SK-N-SH treated with all-trans-retinoic acid at 6 μM for 48 hours (cell line): ENCODE results near the gene ALK.

Experiments used
- ATAC-seq: fragments of 200-7000 bp; cut with Tn5 transposase; 3 replicates; pipeline ENCODE4 v1.9.1; 2020; ENCODE audit warnings: mild to moderate bottlenecking, moderate library complexity
- ARNTL ChIP-seq: fragments of 450-650 bp; formaldehyde crosslinking; IDR thresholded peaks from 2 replicates; pipeline ENCODE4 v1.5.0; 2020; ENCODE audit warnings: low read depth, mild to moderate bottlenecking, moderate library complexity, borderline replicate concordance
- BACH2 ChIP-seq: fragments of 250-450 bp; sonication (Bioruptor Pico); IDR thresholded peaks from 2 replicates; pipeline ENCODE4 v1.9.0; 2021; ENCODE audit warnings: mild to moderate bottlenecking, borderline replicate concordance
- CSDC2 ChIP-seq: fragments of 250-450 bp; sonication (Bioruptor Pico); IDR thresholded peaks from 2 replicates; pipeline ENCODE4 v1.5.0; 2020; ENCODE audit warnings: mild to moderate bottlenecking, moderate library complexity
- ESRRG ChIP-seq: fragments of 250-450 bp; sonication (Bioruptor Pico); IDR thresholded peaks from 2 replicates; pipeline ENCODE4 v1.6.1; 2021; ENCODE audit warnings: mild to moderate bottlenecking
- GLIS3 ChIP-seq: fragments of 250-450 bp; sonication (Bioruptor Pico); IDR thresholded peaks from 2 replicates; pipeline ENCODE4 v1.5.0; 2020; ENCODE audit warnings: mild to moderate bottlenecking, moderate library complexity
- ISL1 ChIP-seq: fragments of 250-450 bp; sonication (Bioruptor Pico); IDR thresholded peaks from 2 replicates; pipeline ENCODE4 v2.1.2; 2022; ENCODE audit warnings: mild to moderate bottlenecking, moderate library complexity
- OSR1 ChIP-seq: fragments of 250-450 bp; sonication (Bioruptor Pico); IDR thresholded peaks from 2 replicates; pipeline ENCODE4 v1.8.0; 2022; ENCODE audit warnings: moderate library complexity, mild to moderate bottlenecking, inconsistent platforms
- PATZ1 ChIP-seq: fragments of 250-450 bp; sonication (Bioruptor Pico); IDR thresholded peaks from 2 replicates; pipeline ENCODE4 v1.8.0; 2020; ENCODE audit warnings: mild to moderate bottlenecking, moderate library complexity, borderline replicate concordance
- POU6F1 ChIP-seq: fragments of 250-450 bp; sonication (Bioruptor Pico); IDR thresholded peaks from 2 replicates; pipeline ENCODE4 v1.8.0; 2021; ENCODE audit warnings: low read depth, mild to moderate bottlenecking, moderate library complexity, borderline replicate concordance
- PPARA ChIP-seq: fragments of 250-450 bp; sonication (Bioruptor Pico); IDR thresholded peaks from 2 replicates; pipeline ENCODE4 v1.5.0; 2020; ENCODE audit warnings: mild to moderate bottlenecking, borderline replicate concordance
- RARB ChIP-seq: fragments of 250-450 bp; sonication (Bioruptor Pico); IDR thresholded peaks from 2 replicates; pipeline ENCODE4 v1.8.0; 2021; ENCODE audit warnings: mild to moderate bottlenecking, moderate library complexity
- SNAI2 ChIP-seq: fragments of 250-450 bp; sonication (Bioruptor Pico); IDR thresholded peaks from 2 replicates; pipeline ENCODE4 v1.5.0; 2020; ENCODE audit warnings: mild to moderate bottlenecking, moderate library complexity
- TCF4 ChIP-seq: fragments of 250-450 bp; sonication (Bioruptor Pico); IDR thresholded peaks from 2 replicates; pipeline ENCODE4 v1.8.0; 2021; ENCODE audit warnings: mild to moderate bottlenecking, moderate library complexity, borderline replicate concordance
- TOX ChIP-seq: fragments of 250-450 bp; sonication (Bioruptor Pico); IDR thresholded peaks from 2 replicates; pipeline ENCODE4 v1.8.0; 2021; ENCODE audit warnings: mild to moderate bottlenecking, moderate library complexity, borderline replicate concordance
- TSHZ2 ChIP-seq: fragments of 250-450 bp; sonication (Bioruptor Pico); IDR thresholded peaks from 2 replicates; pipeline ENCODE4 v1.5.0; 2020; ENCODE audit warnings: mild to moderate bottlenecking, moderate library complexity
- ZC3H10 ChIP-seq: fragments of 250-450 bp; sonication (Bioruptor Pico); IDR thresholded peaks from 2 replicates; pipeline ENCODE4 v1.5.1; 2021; ENCODE audit warnings: mild to moderate bottlenecking, moderate library complexity
- ZFP3 ChIP-seq: fragments of 250-450 bp; sonication (Bioruptor Pico); IDR thresholded peaks from 2 replicates; pipeline ENCODE4 v1.5.0; 2020; ENCODE audit warnings: mild to moderate bottlenecking, moderate library complexity
- ZFP30 ChIP-seq: fragments of 450-650 bp; formaldehyde crosslinking; IDR thresholded peaks from 2 replicates; pipeline ENCODE4 v1.5.0; 2022; ENCODE audit warnings: mild to moderate bottlenecking, moderate library complexity
- ZNF565 ChIP-seq: fragments of 450-650 bp; formaldehyde crosslinking; conservative IDR thresholded peaks from 2 replicates; pipeline ENCODE4 v1.5.0; 2020; ENCODE audit warnings: low read depth, mild to moderate bottlenecking, moderate library complexity
- ZNF70 ChIP-seq: fragments of 450-650 bp; formaldehyde crosslinking; IDR thresholded peaks from 2 replicates; pipeline ENCODE4 v1.5.0; 2020; ENCODE audit warnings: mild to moderate bottlenecking, moderate library complexity
- ZNF8 ChIP-seq: fragments of 450-650 bp; formaldehyde crosslinking; IDR thresholded peaks from 2 replicates; pipeline ENCODE4 v1.5.0; 2020; ENCODE audit warnings: mild to moderate bottlenecking, moderate library complexity
- TF ChIP-seq, protein P1 (sequence below): fragments of 250-450 bp; sonication (Bioruptor Pico); IDR thresholded peaks from 2 replicates; pipeline ENCODE4 v1.5.1; 2021; ENCODE audit warnings: mild to moderate bottlenecking, moderate library complexity
- TF ChIP-seq, protein P2 (sequence below): fragments of 250-450 bp; sonication (Bioruptor Pico); IDR thresholded peaks from 2 replicates; pipeline ENCODE4 v1.5.1; 2020; ENCODE audit warnings: low read depth, mild to moderate bottlenecking, moderate library complexity

Gene ALK

DNA sequence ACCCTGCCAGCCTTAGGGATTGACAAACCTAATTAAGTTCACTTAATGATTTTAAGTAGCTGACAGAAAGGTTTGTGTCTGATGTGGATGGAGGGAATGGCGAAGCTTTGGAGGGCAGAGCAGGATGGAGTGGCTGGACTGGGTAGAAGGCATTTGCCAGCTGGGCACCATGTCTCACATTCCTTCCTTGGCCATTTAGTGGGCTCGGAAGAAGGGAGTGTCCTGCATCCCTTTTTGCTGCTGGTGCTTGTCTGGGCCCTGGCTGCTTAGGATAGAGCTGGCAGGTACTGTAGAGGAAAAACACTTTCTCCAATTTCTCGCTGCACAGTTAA is 639.5 kb downstream of the ALK start:
- TF ChIP-seq RARB (CRISPR knock-in tag) (no peak), TCF4 (0 out of 2 replicates have a peak, but pooled peaks have one; percentile 12)
- ATAC-seq, result peak; percentile 51

GRCh38 chr2:29281086-29281915 is 640.1 kb downstream of the ALK start:
- TF ChIP-seq POU6F1 (CRISPR knock-in tag), result no peak
- TF ChIP-seq PATZ1 (CRISPR knock-in tag), result no peak
- TF ChIP-seq TSHZ2 (CRISPR knock-in tag), result peak; percentile 91; the same call in 1 of the 2 replicates
- peak; percentile 55; the same call in 1 of the 2 replicates for TF ChIP-seq ISL1 (CRISPR knock-in tag)
- TF ChIP-seq RARB (CRISPR knock-in tag), result no peak
- TF ChIP-seq CSDC2 (CRISPR knock-in tag), result peak; percentile 77; the same call in 1 of the 2 replicates
- TF ChIP-seq OSR1, result no peak
- TF ChIP-seq PPARA (CRISPR knock-in tag), result no peak
- TF ChIP-seq ZNF565 (CRISPR knock-in tag), result no peak
- TF ChIP-seq ZFP30 (CRISPR knock-in tag), result no peak
- TF ChIP-seq TOX, result no peak
- 0 out of 2 replicates have a peak, but pooled peaks have one; percentile 7 for TF ChIP-seq ZNF70
- peak; percentile 69; the same call in 1 of the 2 replicates for TF ChIP-seq ZFP3 (CRISPR knock-in tag)
- TF ChIP-seq ZC3H10, result no peak
- no peak for TF ChIP-seq ARNTL (CRISPR knock-in tag)
- TF ChIP-seq BACH2 (CRISPR knock-in tag), result no peak
- no peak for TF ChIP-seq ZNF8 (CRISPR knock-in tag)
- TF ChIP-seq SNAI2, result peak; percentile 82
- no peak for TF ChIP-seq GLIS3 (CRISPR knock-in tag)
- TF ChIP-seq ESRRG (CRISPR knock-in tag), result no peak
- TF ChIP-seq, protein P1, sequence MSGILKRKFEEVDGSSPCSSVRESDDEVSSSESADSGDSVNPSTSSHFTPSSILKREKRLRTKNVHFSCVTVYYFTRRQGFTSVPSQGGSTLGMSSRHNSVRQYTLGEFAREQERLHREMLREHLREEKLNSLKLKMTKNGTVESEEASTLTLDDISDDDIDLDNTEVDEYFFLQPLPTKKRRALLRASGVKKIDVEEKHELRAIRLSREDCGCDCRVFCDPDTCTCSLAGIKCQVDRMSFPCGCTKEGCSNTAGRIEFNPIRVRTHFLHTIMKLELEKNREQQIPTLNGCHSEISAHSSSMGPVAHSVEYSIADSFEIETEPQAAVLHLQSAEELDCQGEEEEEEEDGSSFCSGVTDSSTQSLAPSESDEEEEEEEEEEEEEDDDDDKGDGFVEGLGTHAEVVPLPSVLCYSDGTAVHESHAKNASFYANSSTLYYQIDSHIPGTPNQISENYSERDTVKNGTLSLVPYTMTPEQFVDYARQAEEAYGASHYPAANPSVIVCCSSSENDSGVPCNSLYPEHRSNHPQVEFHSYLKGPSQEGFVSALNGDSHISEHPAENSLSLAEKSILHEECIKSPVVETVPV (CRISPR knock-in tag), result no peak
- TF ChIP-seq, protein P2, sequence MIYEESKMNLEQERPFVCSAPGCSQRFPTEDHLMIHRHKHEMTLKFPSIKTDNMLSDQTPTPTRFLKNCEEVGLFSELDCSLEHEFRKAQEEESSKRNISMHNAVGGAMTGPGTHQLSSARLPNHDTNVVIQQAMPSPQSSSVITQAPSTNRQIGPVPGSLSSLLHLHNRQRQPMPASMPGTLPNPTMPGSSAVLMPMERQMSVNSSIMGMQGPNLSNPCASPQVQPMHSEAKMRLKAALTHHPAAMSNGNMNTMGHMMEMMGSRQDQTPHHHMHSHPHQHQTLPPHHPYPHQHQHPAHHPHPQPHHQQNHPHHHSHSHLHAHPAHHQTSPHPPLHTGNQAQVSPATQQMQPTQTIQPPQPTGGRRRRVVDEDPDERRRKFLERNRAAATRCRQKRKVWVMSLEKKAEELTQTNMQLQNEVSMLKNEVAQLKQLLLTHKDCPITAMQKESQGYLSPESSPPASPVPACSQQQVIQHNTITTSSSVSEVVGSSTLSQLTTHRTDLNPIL (CRISPR knock-in tag), result no peak
- 0 out of 2 replicates have a peak, but pooled peaks have one; percentile 22 for TF ChIP-seq TCF4
- TF ChIP-seq, all 23 proteins: peak for 7
- ATAC-seq, result peak; percentile 92
